ENCODE results near the gene GDA. TPM values are rescaled to one million over a fixed set of nuclear protein-coding genes. Genes with fewer than 3 reads are reported as not detected.

The GDA gene
- total RNA-seq = 0.21 and 0.33 TPM in 2 replicates

DNA sequence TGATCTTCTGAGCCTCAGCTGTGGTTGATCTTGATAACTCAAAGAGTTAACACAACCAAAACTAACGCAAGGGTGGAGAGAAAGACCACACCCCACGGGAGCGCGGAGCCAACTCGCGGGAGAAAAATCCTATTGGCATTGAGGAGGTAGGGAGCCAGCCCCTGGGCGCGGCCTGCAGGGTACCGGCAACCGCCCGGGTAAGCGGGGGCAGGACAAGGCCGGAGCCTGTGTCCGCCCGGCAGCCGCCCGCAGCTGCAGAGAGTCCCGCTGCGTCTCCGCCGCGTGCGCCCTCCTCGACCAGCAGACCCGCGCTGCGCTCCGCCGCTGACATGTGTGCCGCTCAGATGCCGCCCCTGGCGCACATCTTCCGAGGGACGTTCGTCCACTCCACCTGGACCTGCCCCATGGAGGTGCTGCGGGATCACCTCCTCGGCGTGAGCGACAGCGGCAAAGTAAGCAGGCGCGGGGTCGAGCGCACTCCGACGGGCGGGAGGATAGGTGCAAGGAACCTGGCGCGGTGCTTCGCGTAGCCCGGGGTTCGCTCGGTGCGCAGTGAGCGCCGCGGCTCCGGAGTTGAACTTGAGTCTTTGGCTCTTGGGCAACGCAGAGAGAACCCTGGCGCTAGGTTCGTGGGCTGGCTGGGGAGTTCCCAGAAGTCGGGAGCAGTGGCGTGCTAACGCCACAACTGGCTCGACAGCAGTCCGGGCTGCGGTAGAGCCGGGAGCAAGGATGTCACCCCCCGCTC is at the start of gene GDA:
Gene GDA (plus strand): TSS at position 210 of the 745 bp plus-strand sequence. CDS start 120 bp downstream, at position 330.

Other genes with a start within 250 kb of the GDA start
- 14.0 and 19.4 TPM in 2 replicates for gene ABHD17B, start 238.2 kb upstream of the GDA start, total RNA-seq
- gene C9orf85, start 237.8 kb upstream of the GDA start, total RNA-seq = 11.7 and 12.9 TPM in 2 replicates
- not detected in 2 replicates for gene C9orf57, start 88.8 kb upstream of the GDA start, total RNA-seq
- 38.0 and 47.8 TPM in 2 replicates for gene ZFAND5, start 215.8 kb downstream of the GDA start, total RNA-seq

Measured in airway epithelial cell (primary cell).